Esophagus squamous epithelium (tissue), 4 donors: ENCODE data around the gene MT2A.

ENCODE experiments used
- POLR2A ChIP-seq, 4 donors: fragments of 450-650 bp; IDR thresholded peaks; one replicate each; pipeline ENCODE4 v1.6.1; 2017; ENCODE audit warnings: antibody characterized with exemption in 4 of 4, mild to moderate bottlenecking in 4 of 4, moderate library complexity in 3 of 4
- TF ChIP-seq, protein P1 (sequence below), 6 experiments: fragments of 450-650 bp in 4 of 6; fragments of 200-600 bp in 2 of 6; sonication (generic) in 2 of 6; IDR thresholded peaks; one replicate each; pipeline ENCODE4 v1.5.1; 2016 to 2019; ENCODE audit warnings: antibody characterized with exemption in 6 of 6, mild to moderate bottlenecking in 4 of 6, moderate library complexity in 4 of 6

DNA sequence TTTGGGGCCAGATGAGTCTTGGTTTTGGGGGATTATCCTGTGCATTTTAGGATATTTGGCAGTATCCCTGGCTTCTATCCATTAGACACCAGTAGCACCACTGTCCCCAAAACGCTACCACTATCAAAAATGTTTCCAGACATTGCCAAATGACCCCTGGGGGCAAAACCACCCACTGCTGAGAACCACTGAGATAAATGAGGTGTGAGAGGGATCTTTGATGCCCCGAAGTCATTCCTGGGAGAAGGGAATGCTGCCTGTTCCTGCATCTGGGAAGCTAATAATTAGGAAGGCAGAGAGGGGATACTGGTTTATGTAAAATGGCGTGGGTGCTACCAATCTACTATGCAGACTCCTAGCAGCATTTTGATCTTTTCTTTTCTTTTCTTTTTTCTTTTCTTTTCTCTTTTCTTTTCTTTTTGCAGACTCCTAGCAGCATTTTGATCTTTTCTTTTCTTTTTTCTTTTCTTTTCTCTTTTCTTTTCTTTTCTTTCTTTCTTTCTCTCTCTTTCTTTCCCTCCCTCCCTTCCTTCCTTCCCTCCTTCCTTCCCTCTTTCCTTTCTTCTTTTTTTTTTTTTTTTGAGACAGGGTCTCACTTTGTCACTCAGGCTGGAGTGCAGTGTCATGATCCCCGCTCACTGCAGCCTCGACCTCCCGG lies 27.9 kb upstream of the MT2A start:
- TF ChIP-seq POLR2A (IDR thresholded peaks at IDR 0.05): no peak
- TF ChIP-seq, protein P1, sequence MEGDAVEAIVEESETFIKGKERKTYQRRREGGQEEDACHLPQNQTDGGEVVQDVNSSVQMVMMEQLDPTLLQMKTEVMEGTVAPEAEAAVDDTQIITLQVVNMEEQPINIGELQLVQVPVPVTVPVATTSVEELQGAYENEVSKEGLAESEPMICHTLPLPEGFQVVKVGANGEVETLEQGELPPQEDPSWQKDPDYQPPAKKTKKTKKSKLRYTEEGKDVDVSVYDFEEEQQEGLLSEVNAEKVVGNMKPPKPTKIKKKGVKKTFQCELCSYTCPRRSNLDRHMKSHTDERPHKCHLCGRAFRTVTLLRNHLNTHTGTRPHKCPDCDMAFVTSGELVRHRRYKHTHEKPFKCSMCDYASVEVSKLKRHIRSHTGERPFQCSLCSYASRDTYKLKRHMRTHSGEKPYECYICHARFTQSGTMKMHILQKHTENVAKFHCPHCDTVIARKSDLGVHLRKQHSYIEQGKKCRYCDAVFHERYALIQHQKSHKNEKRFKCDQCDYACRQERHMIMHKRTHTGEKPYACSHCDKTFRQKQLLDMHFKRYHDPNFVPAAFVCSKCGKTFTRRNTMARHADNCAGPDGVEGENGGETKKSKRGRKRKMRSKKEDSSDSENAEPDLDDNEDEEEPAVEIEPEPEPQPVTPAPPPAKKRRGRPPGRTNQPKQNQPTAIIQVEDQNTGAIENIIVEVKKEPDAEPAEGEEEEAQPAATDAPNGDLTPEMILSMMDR (IDR thresholded peaks at IDR 0.05): no peak
